ENCODE data around the gene AP2S1. TPM values are rescaled to one million over a fixed set of nuclear protein-coding genes. Genes with fewer than 3 reads are reported as not detected.
"Not testable (repeated sequence)": the region's sequence is repeated elsewhere in the genome, so short reads cannot be mapped to it uniquely, and the experiment has no call there.

Gene AP2S1
- total RNA-seq, 1 donor from 2014 or later = 228 TPM

GRCh38 chr19:46844067-46844489 is 6.6 kb downstream of the AP2S1 start:
- DNase-seq (ENCODE audit: low spot score) = no peak

GRCh38 chr19:46842791-46843190 is 7.9 kb downstream of the AP2S1 start:
- no peak for DNase-seq (ENCODE audit: low spot score)

GRCh38 chr19:46841458-46842083 is 9.1 kb downstream of the AP2S1 start:
- DNase-seq (ENCODE audit: low spot score) = no peak

GRCh38 chr19:46840498-46840942 is 10.1 kb downstream of the AP2S1 start:
- DNase-seq (ENCODE audit: low spot score) = no peak

- no peak for DNase-seq (ENCODE audit: low spot score)
These were observed 10.7 kb downstream of the AP2S1 start for GRCh38 chr19:46839752-46840497.

GRCh38 chr19:46838160-46838559 is 12.5 kb downstream of the AP2S1 start:
- no peak for DNase-seq (ENCODE audit: low spot score)

GRCh38 chr19:46834984-46835383 is 15.7 kb downstream of the AP2S1 start:
- DNase-seq (ENCODE audit: low spot score) = no peak

GRCh38 chr19:46834121-46834520 is 16.5 kb downstream of the AP2S1 start:
- DNase-seq (ENCODE audit: low spot score) = no peak

- DNase-seq (ENCODE audit: low spot score) = no peak
These were observed 19.8 kb downstream of the AP2S1 start for GRCh38 chr19:46830864-46831263.

GRCh38 chr19:46828484-46828883 is 22.2 kb downstream of the AP2S1 start:
- DNase-seq (ENCODE audit: low spot score) = no peak

GRCh38 chr19:46825731-46826055 is 25.0 kb downstream of the AP2S1 start:
- no peak for DNase-seq (ENCODE audit: low spot score)

GRCh38 chr19:46824890-46825730 is 25.5 kb downstream of the AP2S1 start:
- DNase-seq (ENCODE audit: low spot score) = no peak

- DNase-seq (ENCODE audit: low spot score) = no peak
These were observed 27.6 kb downstream of the AP2S1 start for GRCh38 chr19:46823049-46823448.

GRCh38 chr19:46822410-46822787 is 28.2 kb downstream of the AP2S1 start:
- DNase-seq (ENCODE audit: low spot score) = not testable (repeated sequence)

- no peak for DNase-seq (ENCODE audit: low spot score)
These were observed 28.9 kb downstream of the AP2S1 start for GRCh38 chr19:46821512-46822409.

- no peak for DNase-seq (ENCODE audit: low spot score)
These were observed 31.8 kb downstream of the AP2S1 start for GRCh38 chr19:46818812-46819211.

GRCh38 chr19:46815833-46816627 is 34.6 kb downstream of the AP2S1 start:
- no peak for DNase-seq (ENCODE audit: low spot score)

GRCh38 chr19:46813839-46814358 is 36.7 kb downstream of the AP2S1 start:
- no peak for DNase-seq (ENCODE audit: low spot score)

- no peak for DNase-seq (ENCODE audit: low spot score)
These were observed 37.4 kb downstream of the AP2S1 start for GRCh38 chr19:46812977-46813838.
